Skin of body (tissue), 3 donors: ENCODE results near the gene TFEB. TPM values are rescaled to one million over a fixed set of nuclear protein-coding genes. Genes with fewer than 3 reads are reported as not detected.
A peak's percentile ranks its signal among the peaks of the same experiment; 100 is the strongest.

Source experiments
- DNase-seq: peaks from one replicate; lab custom pipeline; 2025; lab: John Stamatoyannopoulos, UW
- small RNA-seq: library from RNA; depleted of rRNA; stranded (forward); fragments of <200 nt; gene quantifications from one replicate; pipeline ENCODE3, GENCODE V24; 2014; ENCODE audit warnings: low replicate concordance
- total RNA-seq: library from RNA; depleted of rRNA; stranded (reverse); fragments of >200 nt; gene quantifications from one replicate; pipeline ENCODE4 v1.2.3, GENCODE V29; 2014

TFEB gene
- total RNA-seq, 1 donor from 2014 or later = 4.2 TPM

- peak; percentile 78 for DNase-seq
Observed at GRCh38 chr6:41638935-41639808, 96.2 kb downstream of the TFEB start.

DNA sequence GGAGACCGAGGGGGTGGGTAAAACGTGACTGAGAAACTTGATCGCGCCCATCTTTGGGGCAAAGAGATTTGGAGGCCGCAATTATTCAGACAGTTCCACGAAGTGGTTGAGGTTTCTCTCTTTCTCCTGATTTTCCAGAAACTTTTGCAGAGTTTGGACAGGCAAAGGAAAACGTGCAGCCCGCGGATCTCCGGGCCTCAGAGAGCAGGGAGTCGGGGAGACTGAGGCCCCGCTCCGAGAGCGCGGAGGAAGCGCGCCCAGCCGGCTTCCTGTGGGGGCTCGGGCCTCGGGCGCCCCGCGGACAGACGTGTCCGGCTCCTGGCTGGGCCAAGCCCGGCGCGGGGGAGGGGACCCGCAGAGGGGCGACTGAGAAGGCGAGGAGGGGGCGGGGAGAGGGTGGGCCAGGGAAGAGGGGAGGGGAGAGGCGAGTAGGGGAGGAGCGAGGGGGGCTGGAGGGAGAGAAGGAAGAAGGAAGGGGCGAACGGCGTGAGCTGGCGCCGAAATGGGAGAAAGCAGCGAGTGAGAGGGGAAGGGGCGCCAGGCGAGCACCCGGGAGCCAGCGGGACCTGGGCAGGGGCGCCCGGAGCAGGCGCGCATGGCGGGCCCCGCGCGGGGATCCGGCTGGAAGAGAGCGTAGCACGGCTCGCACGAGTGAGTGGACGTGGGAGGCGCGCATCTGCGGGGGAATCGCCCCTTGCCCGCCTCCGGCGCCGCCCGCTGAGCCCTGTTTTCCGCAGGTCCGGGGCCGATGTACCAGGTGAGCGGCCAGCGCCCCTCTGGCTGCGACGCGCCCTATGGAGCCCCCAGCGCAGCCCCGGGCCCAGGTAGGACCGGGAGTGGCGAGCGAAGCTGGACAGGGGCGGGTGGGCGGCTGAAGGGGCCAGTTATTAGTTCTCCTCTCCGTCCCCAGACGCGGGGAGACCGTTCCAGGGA is 97.1 kb downstream of the TFEB start, which contains the start of gene MDFI:
Gene MDFI, plus strand, starts transcription at position 467 of the 933 bp plus-strand sequence. Its CDS starts 282 bp downstream, at position 749.
- DNase-seq = peak; percentile 45

DNA sequence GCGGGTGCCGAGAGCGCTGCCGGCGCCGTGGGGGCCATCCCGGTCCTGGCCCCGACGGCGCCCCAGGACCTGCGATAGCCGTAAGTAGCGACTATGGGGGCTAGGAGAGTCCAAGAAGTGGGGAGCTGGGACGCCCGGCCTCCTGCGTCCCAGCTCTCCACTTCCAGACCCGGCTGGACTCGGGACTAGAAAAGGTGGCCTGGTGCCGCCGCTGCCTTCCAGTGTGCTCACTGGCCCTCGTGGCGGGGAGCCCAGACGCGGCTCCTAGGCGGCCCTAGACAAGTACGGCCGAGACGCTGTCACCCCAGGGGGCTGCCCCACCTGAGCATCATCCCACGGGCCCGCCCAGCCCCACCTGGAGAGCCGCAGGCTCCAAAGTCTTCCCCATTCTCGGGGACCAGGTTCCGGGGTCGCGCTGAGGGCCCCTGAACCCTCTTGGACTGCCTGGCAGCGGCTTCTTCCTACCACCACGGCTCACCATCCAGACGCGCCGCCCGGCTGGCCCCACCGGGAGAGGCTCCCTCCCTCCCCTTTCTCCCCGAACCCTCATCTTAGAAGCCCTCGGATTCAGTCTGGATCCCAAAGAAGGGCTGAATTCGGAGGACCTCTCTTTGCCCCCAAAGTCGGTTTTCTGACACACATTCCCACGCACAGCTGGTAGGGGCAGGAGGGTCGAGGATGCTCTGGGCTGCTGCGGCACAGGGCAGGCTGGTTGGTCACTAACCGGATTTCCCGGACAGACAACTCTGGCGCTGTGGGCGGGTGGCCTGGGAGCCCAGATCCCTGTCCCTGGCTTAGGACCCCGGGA is 98.0 kb downstream of the TFEB start:
- no peak for DNase-seq

DNA sequence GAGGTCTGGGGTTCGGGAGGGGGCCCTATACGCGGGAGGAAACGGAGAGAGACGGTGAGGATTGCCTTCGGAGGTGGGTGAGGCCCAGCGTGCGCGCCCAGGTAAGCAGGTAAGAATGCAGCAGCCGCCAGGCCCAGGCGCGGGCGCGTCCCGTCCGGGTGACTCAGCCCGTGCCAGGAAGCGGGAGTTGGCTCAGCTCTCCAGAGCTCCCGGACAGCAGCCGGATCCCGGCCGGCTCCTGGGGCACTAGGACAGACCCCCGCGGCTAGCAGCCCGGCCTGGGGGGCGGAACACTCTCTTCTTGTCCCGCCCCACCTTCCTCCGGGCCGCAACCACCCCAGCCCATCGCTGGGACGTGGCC is 98.6 kb downstream of the TFEB start:
- no peak for DNase-seq

GRCh38 chr6:41635365-41635764 is 100.0 kb downstream of the TFEB start:
- no peak for DNase-seq

GRCh38 chr6:41634657-41635056 is 100.8 kb downstream of the TFEB start:
- DNase-seq = peak; percentile 22

Small RNA genes within 50 kb of the gene (small RNA-seq; reads per million reads assigned to genes)
- gene AL365205.3 = not detected

Other genes with a start within 250 kb of the TFEB start
- 2.0 TPM for gene FOXP4, start 189.2 kb downstream of the TFEB start, total RNA-seq
- gene MDFI, start 97.1 kb downstream of the TFEB start, total RNA-seq = 33.7 TPM
- not detected for gene PGC, start 11.8 kb upstream of the TFEB start, total RNA-seq
- 0.99 TPM for gene FRS3, start 44.3 kb upstream of the TFEB start, total RNA-seq
- gene PRICKLE4, start 45.2 kb upstream of the TFEB start, total RNA-seq = 2.4 TPM
- 46.5 TPM for gene TOMM6, start 52.1 kb upstream of the TFEB start, total RNA-seq
- 5.0 TPM for gene USP49, start 159.8 kb upstream of the TFEB start, total RNA-seq
- gene MED20, start 185.5 kb upstream of the TFEB start, total RNA-seq = 16.7 TPM
- 14.4 TPM for gene BYSL, start 185.9 kb upstream of the TFEB start, total RNA-seq
- gene CCND3, start 206.2 kb upstream of the TFEB start, total RNA-seq = 26.2 TPM